ENCODE data around the gene BNIPL.

DNA sequence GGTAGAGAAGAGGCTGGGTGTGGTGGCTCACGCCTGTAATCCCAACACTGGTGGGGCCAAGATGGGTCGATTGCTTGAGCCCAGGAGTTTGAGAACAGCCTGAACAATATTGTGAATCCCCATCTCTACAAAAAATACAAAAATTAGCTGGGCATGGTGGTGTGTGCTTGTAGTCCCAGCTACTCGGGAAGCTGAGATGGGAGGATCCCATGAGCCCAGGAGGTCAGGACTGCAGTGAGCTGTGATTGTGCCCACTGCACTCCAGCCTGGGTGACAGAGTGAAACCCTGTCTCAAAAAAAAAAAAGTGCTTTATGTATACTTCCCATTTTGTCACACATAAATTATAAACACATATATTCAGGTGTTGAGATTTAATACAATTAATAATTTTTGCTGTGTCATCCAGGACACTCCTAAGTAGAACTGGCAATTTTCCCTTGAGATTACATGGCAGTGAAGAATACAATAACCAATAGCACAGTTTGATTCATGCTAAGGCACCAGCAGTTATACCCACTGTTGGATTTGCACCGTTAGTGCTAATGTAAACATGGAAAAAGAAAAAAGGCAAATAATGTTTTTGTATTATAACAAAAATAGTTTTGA, 49.7 kb downstream of the BNIPL start:
- TF ChIP-seq, protein P1, sequence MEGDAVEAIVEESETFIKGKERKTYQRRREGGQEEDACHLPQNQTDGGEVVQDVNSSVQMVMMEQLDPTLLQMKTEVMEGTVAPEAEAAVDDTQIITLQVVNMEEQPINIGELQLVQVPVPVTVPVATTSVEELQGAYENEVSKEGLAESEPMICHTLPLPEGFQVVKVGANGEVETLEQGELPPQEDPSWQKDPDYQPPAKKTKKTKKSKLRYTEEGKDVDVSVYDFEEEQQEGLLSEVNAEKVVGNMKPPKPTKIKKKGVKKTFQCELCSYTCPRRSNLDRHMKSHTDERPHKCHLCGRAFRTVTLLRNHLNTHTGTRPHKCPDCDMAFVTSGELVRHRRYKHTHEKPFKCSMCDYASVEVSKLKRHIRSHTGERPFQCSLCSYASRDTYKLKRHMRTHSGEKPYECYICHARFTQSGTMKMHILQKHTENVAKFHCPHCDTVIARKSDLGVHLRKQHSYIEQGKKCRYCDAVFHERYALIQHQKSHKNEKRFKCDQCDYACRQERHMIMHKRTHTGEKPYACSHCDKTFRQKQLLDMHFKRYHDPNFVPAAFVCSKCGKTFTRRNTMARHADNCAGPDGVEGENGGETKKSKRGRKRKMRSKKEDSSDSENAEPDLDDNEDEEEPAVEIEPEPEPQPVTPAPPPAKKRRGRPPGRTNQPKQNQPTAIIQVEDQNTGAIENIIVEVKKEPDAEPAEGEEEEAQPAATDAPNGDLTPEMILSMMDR (IDR thresholded peaks at IDR 0.05; ENCODE audit: insufficient read depth, low read length), result no peak
- TF ChIP-seq POLR2AphosphoS5 (IDR thresholded peaks at IDR 0.05; ENCODE audit: low read depth), result no peak

Measured in HL-60 (cell line).